Colonic mucosa (tissue), 4 donors: ENCODE data around the gene RING1. TPM values are rescaled to one million over a fixed set of nuclear protein-coding genes. Genes with fewer than 3 reads are reported as not detected.

Experiments used
- DNase-seq: peaks from one replicate; pipeline ENCODE4 v3.0.0-alpha.2; 2020
- H3K27ac ChIP-seq: fragments of 200-600 bp; one replicate; pipeline ENCODE4 v1.8.0; 2021
- H3K27me3 ChIP-seq: fragments of 200-600 bp; one replicate; pipeline ENCODE4 v1.8.0; 2021
- H3K36me3 ChIP-seq: fragments of 200-600 bp; one replicate; pipeline ENCODE4 v1.8.0; 2021
- H3K4me1 ChIP-seq: fragments of 200-600 bp; one replicate; pipeline ENCODE4 v1.8.0; 2021; ENCODE audit warnings: mild to moderate bottlenecking
- H3K4me3 ChIP-seq: fragments of 200-600 bp; one replicate; pipeline ENCODE4 v1.8.0; 2021
- H3K9ac ChIP-seq, 2 donors: one replicate each; pipeline ENCODE4 v1.7.0; 2013; ENCODE audit warnings: control low read depth in 2 of 2, low read depth in 2 of 2, low read length in 2 of 2
- H3K9me3 ChIP-seq: fragments of 200-600 bp; one replicate; pipeline ENCODE4 v1.8.0; 2021
- CTCF ChIP-seq: fragments of 200-600 bp; IDR thresholded peaks from one replicate; pipeline ENCODE4 v1.8.0; 2022; ENCODE audit warnings: antibody characterized with exemption, mild to moderate bottlenecking
- intact Hi-C: fragments of 100-400 bp; cut with DNase I; formaldehyde crosslinking; loops from one replicate; pipeline ENCODE4 v1.14.1; 2022
- total RNA-seq, 2 donors: library from RNA; stranded (reverse); fragmentation: NEBNext Ultra II Directional in 1 of 2; extraction: Animal tissue kit (Norgen Biotek cat#: 25700) in 1 of 2; gene quantifications; one replicate each; pipeline ENCODE4 v1.2.1, GENCODE V29; 2021
- donor health status: healthy.
- donor health status: DM: no; HTN: no; CAD: no.
- donor health status: DM: no; HTN: no; CAD: no.

The RING1 gene
- total RNA-seq, 2 donors from 2014 or later, result 24.8 to 30.9 TPM

GRCh38 chr6:33235221-33235634 lies 26.9 kb downstream of the RING1 start:
- TF ChIP-seq CTCF, result no peak
- H3K9ac ChIP-seq, result no peak overlapping the region
- no peaks in the 10 kb centered on the region for H3K4me1 ChIP-seq
- no peaks in the 10 kb centered on the region for H3K36me3 ChIP-seq
- no peak for DNase-seq
- H3K27me3 ChIP-seq, result no peaks in the 10 kb centered on the region
- no peaks in the 10 kb centered on the region for H3K9me3 ChIP-seq
- no peak overlapping the region for H3K4me3 ChIP-seq
- intact Hi-C loops, result no loop called here
- no peak overlapping the region for H3K27ac ChIP-seq

GRCh38 chr6:33236328-33236727 lies 28.0 kb downstream of the RING1 start:
- no peak for TF ChIP-seq CTCF
- no peak for DNase-seq

GRCh38 chr6:33236852-33237251 lies 28.6 kb downstream of the RING1 start:
- intact Hi-C loops, result no loop called here
- no peaks in the 10 kb centered on the region for H3K4me1 ChIP-seq
- H3K9ac ChIP-seq, result no peak overlapping the region
- TF ChIP-seq CTCF, result no peak
- DNase-seq, result no peak
- H3K4me3 ChIP-seq, result no peak overlapping the region
- no peaks in the 10 kb centered on the region for H3K36me3 ChIP-seq
- no peaks in the 10 kb centered on the region for H3K9me3 ChIP-seq
- H3K27me3 ChIP-seq, result no peaks in the 10 kb centered on the region
- no peak overlapping the region for H3K27ac ChIP-seq

More at GRCh38 chr6:33236328-33236727, 28.0 kb downstream of the RING1 start:
- Histone ChIP-seq H3K4me3 (no peak overlapping the region), H3K9ac (no peak overlapping the region), H3K27ac (no peak overlapping the region), H3K27me3 (no peaks in the 10 kb centered on the region), H3K36me3 (no peaks in the 10 kb centered on the region), H3K9me3 (no peaks in the 10 kb centered on the region), H3K4me1 (no peaks in the 10 kb centered on the region)
- intact Hi-C loops, result no loop called here

GRCh38 chr6:33237741-33238140 lies 29.4 kb downstream of the RING1 start:
- H3K4me1 ChIP-seq, result no peaks in the 10 kb centered on the region
- no peak overlapping the region for H3K4me3 ChIP-seq
- no peak for TF ChIP-seq CTCF
- no peaks in the 10 kb centered on the region for H3K27me3 ChIP-seq
- H3K27ac ChIP-seq, result no peak overlapping the region
- H3K9ac ChIP-seq, result no peak overlapping the region
- intact Hi-C loops, result no loop called here
- no peak for DNase-seq
- no peaks in the 10 kb centered on the region for H3K36me3 ChIP-seq
- no peaks in the 10 kb centered on the region for H3K9me3 ChIP-seq

- intact Hi-C loops, result no loop called here
- H3K27ac ChIP-seq, result no peak overlapping the region
- H3K9ac ChIP-seq, result no peak overlapping the region
- TF ChIP-seq CTCF, result no peak
- no peaks in the 10 kb centered on the region for H3K4me1 ChIP-seq
- H3K4me3 ChIP-seq, result no peak overlapping the region
- no peaks in the 10 kb centered on the region for H3K36me3 ChIP-seq
- no peaks in the 10 kb centered on the region for H3K9me3 ChIP-seq
- H3K27me3 ChIP-seq, result no peaks in the 10 kb centered on the region
- no peak for DNase-seq
These were observed 33.7 kb downstream of the RING1 start for GRCh38 chr6:33241968-33242367.

GRCh38 chr6:33243476-33243875 lies 35.2 kb downstream of the RING1 start:
- TF ChIP-seq CTCF, result no peak
- Histone ChIP-seq H3K27ac (no peak overlapping the region), H3K4me3 (no peak overlapping the region), H3K9ac (no peak overlapping the region), H3K4me1 (no peaks in the 10 kb centered on the region), H3K9me3 (no peaks in the 10 kb centered on the region), H3K36me3 (no peaks in the 10 kb centered on the region), H3K27me3 (no peaks in the 10 kb centered on the region)
- DNase-seq, result no peak
- intact Hi-C loops, result no loop called here
